Raji (cell line): ENCODE data around the gene PSMG4.

Experiments
- POLR2A ChIP-seq: IDR thresholded peaks from 2 replicates; pipeline ENCODE4 v1.6.1; 2011; ENCODE audit warnings: low read depth, low read length, control low read depth; ENCODE audit not compliant: insufficient read depth

The PSMG4 gene

GRCh38 chr6:3258720-3259490, at the start of gene PSMG4:
TSS of gene PSMG4 (plus strand) at chr6:3258947. CDS start at chr6:3259023, 76 bp downstream.
- TF ChIP-seq POLR2A: peak; percentile 84

- TF ChIP-seq POLR2A: 0 out of 2 replicates have a peak, but pooled peaks have one; percentile 28
These were observed 49.4 kb upstream of the PSMG4 start for GRCh38 chr6:3209114-3210023.

- no peak for TF ChIP-seq POLR2A
These were observed 48.6 kb upstream of the PSMG4 start for GRCh38 chr6:3210024-3210610.

GRCh38 chr6:3211681-3212080, 47.1 kb upstream of the PSMG4 start:
- TF ChIP-seq POLR2A: no peak

GRCh38 chr6:3212261-3212660, 46.5 kb upstream of the PSMG4 start:
- TF ChIP-seq POLR2A: no peak

GRCh38 chr6:3213334-3213695, 45.4 kb upstream of the PSMG4 start:
- TF ChIP-seq POLR2A: no peak

GRCh38 chr6:3214898-3215297, 43.8 kb upstream of the PSMG4 start:
- TF ChIP-seq POLR2A: no peak

GRCh38 chr6:3217286-3217685, 41.5 kb upstream of the PSMG4 start:
- TF ChIP-seq POLR2A: no peak

- no peak for TF ChIP-seq POLR2A
These were observed 40.5 kb upstream of the PSMG4 start for GRCh38 chr6:3218266-3218665.

GRCh38 chr6:3220366-3220765, 38.4 kb upstream of the PSMG4 start:
- no peak for TF ChIP-seq POLR2A

- no peak for TF ChIP-seq POLR2A
These were observed 37.2 kb upstream of the PSMG4 start for GRCh38 chr6:3221578-3221977.

- no peak for TF ChIP-seq POLR2A
These were observed 36.2 kb upstream of the PSMG4 start for GRCh38 chr6:3222506-3223038.

- no peak for TF ChIP-seq POLR2A
These were observed 32.7 kb upstream of the PSMG4 start for GRCh38 chr6:3226042-3226441.

GRCh38 chr6:3226481-3227362, 32.0 kb upstream of the PSMG4 start:
- TF ChIP-seq POLR2A: no peak
